GM23338 (cell line): ENCODE measurements around the gene RAB36. TPM values are rescaled to one million over a fixed set of nuclear protein-coding genes. Genes with fewer than 3 reads are reported as not detected.

Source experiments
- ATAC-seq: fragments of 200-7000 bp; cut with Tn5 transposase; 3 replicates; pipeline ENCODE4 v1.9.1; 2020
- DNase-seq: peaks from one replicate; pipeline ENCODE4 v3.0.0-alpha.2; 2015; ENCODE audit warnings: low spot score
- H2AFZ ChIP-seq: fragments of 200-600 bp; sonication (generic); 2 replicates; pipeline ENCODE4 v1.8.0; 2016; ENCODE audit warnings: antibody characterized with exemption, mild to moderate bottlenecking, moderate library complexity
- H3F3A ChIP-seq: fragments of 200-600 bp; sonication (generic); replicated peaks from 2 replicates; pipeline ENCODE4 v1.8.0; 2017; ENCODE audit warnings: antibody characterized with exemption, mixed run types, low read depth
- H3K27ac ChIP-seq: fragments of 200-600 bp; sonication (generic); 2 replicates; pipeline ENCODE4 v1.6.1; 2016; ENCODE audit warnings: low read depth
- H3K27me3 ChIP-seq: fragments of 200-600 bp; sonication (generic); 2 replicates; pipeline ENCODE4 v1.8.0; 2016; ENCODE audit warnings: mild to moderate bottlenecking, mixed run types, moderate library complexity; ENCODE audit not compliant: insufficient read depth
- H3K36me3 ChIP-seq: fragments of 200-600 bp; sonication (generic); 2 replicates; pipeline ENCODE4 v1.8.0; 2016; ENCODE audit warnings: mild to moderate bottlenecking; ENCODE audit not compliant: insufficient read depth
- H3K4me1 ChIP-seq: fragments of 200-600 bp; sonication (generic); 2 replicates; pipeline ENCODE4 v1.8.0; 2016; ENCODE audit warnings: mild to moderate bottlenecking, moderate library complexity; ENCODE audit not compliant: insufficient read depth
- H3K4me2 ChIP-seq: fragments of 200-600 bp; sonication (generic); 2 replicates; pipeline ENCODE4 v1.7.1; 2017; ENCODE audit warnings: mixed run types
- H3K4me3 ChIP-seq: fragments of 200-600 bp; sonication (generic); 2 replicates; pipeline ENCODE4 v1.6.1; 2016; ENCODE audit warnings: mixed run types
- H3K79me2 ChIP-seq: fragments of 200-600 bp; sonication (generic); replicated peaks from 2 replicates; pipeline ENCODE4 v1.8.0; 2017; ENCODE audit warnings: mild to moderate bottlenecking; ENCODE audit not compliant: insufficient read depth
- H3K9me2 ChIP-seq: fragments of 200-600 bp; sonication (generic); 2 replicates; pipeline ENCODE4 v1.8.0; 2017; ENCODE audit not compliant: insufficient read depth
- H4K20me1 ChIP-seq: fragments of 200-600 bp; sonication (generic); replicated peaks from 2 replicates; pipeline ENCODE4 v1.8.0; 2017; ENCODE audit warnings: mild to moderate bottlenecking; ENCODE audit not compliant: insufficient read depth
- H3K27ac Mint-ChIP-seq: 2 replicates; pipeline ENCODE4 v1.8.0; 2020; ENCODE audit warnings: inconsistent platforms, mild to moderate bottlenecking, moderate library complexity, mixed read lengths
- H3K27me3 Mint-ChIP-seq: 3 replicates; pipeline ENCODE4 v1.8.0; 2022; ENCODE audit warnings: low read depth, mild to moderate bottlenecking, moderate library complexity, mixed read lengths, inconsistent platforms; ENCODE audit not compliant: insufficient read depth, poor library complexity
- H3K36me3 Mint-ChIP-seq: 3 replicates; pipeline ENCODE4 v1.8.0; 2021; ENCODE audit warnings: low read depth, mild to moderate bottlenecking, inconsistent platforms, moderate library complexity, mixed read lengths
- H3K4me1 Mint-ChIP-seq: 3 replicates; pipeline ENCODE4 v1.8.0; 2020; ENCODE audit warnings: mild to moderate bottlenecking, inconsistent platforms, mixed read lengths
- H3K4me3 Mint-ChIP-seq: 3 replicates; pipeline ENCODE4 v1.8.0; 2021; ENCODE audit warnings: moderate library complexity, mild to moderate bottlenecking, inconsistent platforms, mixed read lengths
- H3K9me3 Mint-ChIP-seq: 3 replicates; pipeline ENCODE4 v1.8.0; 2020; ENCODE audit warnings: moderate library complexity, mild to moderate bottlenecking, inconsistent platforms, mixed read lengths
- CREB1 ChIP-seq: fragments of 250-450 bp; sonication (Bioruptor Pico); IDR thresholded peaks from 2 replicates; pipeline ENCODE4 v1.5.0; 2020; ENCODE audit warnings: low read depth, mild to moderate bottlenecking, moderate library complexity
- CTCF ChIP-seq, 2 experiments: fragments of 200-600 bp in 1 of 2; sonication (generic) in 1 of 2; conservative IDR thresholded peaks; 2 replicates each; pipeline versions ENCODE4 v1.5.1 to v1.6.1; 2016 to 2017; ENCODE audit warnings: antibody characterized with exemption in 2 of 2, low read depth in 2 of 2, mild to moderate bottlenecking in 2 of 2, moderate library complexity in 1 of 2
- ETS1 ChIP-seq: IDR thresholded peaks from 2 replicates; pipeline ENCODE4 v1.6.1; 2016; ENCODE audit warnings: antibody characterized with exemption
- EZH2 ChIP-seq: fragments of 200-600 bp; sonication (generic); IDR thresholded peaks from one replicate; pipeline ENCODE4 v1.8.0; 2017; ENCODE audit warnings: antibody characterized with exemption, mild to moderate bottlenecking, low read depth; ENCODE audit not compliant: unreplicated experiment
- EZH2phosphoT487 ChIP-seq: fragments of 200-600 bp; sonication (generic); IDR thresholded peaks from one replicate; pipeline ENCODE4 v1.8.1; 2018; ENCODE audit warnings: antibody characterized with exemption; ENCODE audit not compliant: unreplicated experiment
- JUNB ChIP-seq: IDR thresholded peaks from one replicate; pipeline ENCODE4 v1.6.1; 2016; ENCODE audit warnings: antibody characterized with exemption; ENCODE audit not compliant: unreplicated experiment
- NANOG ChIP-seq: IDR thresholded peaks from 2 replicates; pipeline ENCODE4 v1.6.1; 2016; ENCODE audit warnings: antibody characterized with exemption, borderline replicate concordance
- POLR2AphosphoS5 ChIP-seq: IDR thresholded peaks from 2 replicates; pipeline ENCODE4 v1.6.1; 2016; ENCODE audit warnings: antibody characterized with exemption, low read depth
- REST ChIP-seq: IDR thresholded peaks from one replicate; pipeline ENCODE4 v1.6.1; 2018; ENCODE audit warnings: antibody characterized with exemption; ENCODE audit not compliant: unreplicated experiment
- STAT1 ChIP-seq: IDR thresholded peaks from one replicate; pipeline ENCODE4 v1.6.1; 2016; ENCODE audit warnings: antibody characterized with exemption; ENCODE audit not compliant: unreplicated experiment
- ZNF114 ChIP-seq: fragments of 250-450 bp; sonication (Bioruptor Pico); IDR thresholded peaks from 2 replicates; pipeline ENCODE4 v1.5.0; 2020; ENCODE audit warnings: mild to moderate bottlenecking, moderate library complexity
- ZNF331 ChIP-seq: fragments of 250-450 bp; sonication (Bioruptor Pico); IDR thresholded peaks from 2 replicates; pipeline ENCODE4 v1.5.0; 2020; ENCODE audit warnings: low read depth, mild to moderate bottlenecking, moderate library complexity
- polyA plus RNA-seq: library from polyadenylated mRNA; unstranded; fragments of >200 nt; fragmentation: Nextera tagmentation; extraction: Ambion mirVana; gene quantifications from 2 replicates; pipeline ENCODE4 v1.2.1, GENCODE V29; 2016
- total RNA-seq: library from RNA; depleted of rRNA; stranded (reverse); fragments of >200 nt; shearing (Covaris generic); gene quantifications from 2 replicates; pipeline ENCODE4 v1.2.3, GENCODE V29; 2014

RAB36 gene
- total and polyA plus RNA-seq, 2 experiments from 2014 or later, result 0.58 to 1.2 TPM

- peak; percentile 96 for DNase-seq
- Histone ChIP-seq H3K27ac (no peak overlapping the region), H4K20me1 (peaks cover 58% of the 10 kb centered on the region), H3K4me2 (peak overlapping the region; percentile 93), H3F3A (peaks cover 9% of the 10 kb centered on the region; the same call in 1 of the 2 replicates), H2AFZ (no peak overlapping the region), H3K9me2 (no peaks in the 10 kb centered on the region), H3K4me3 (peak overlapping the region; percentile 66), H3K27me3 (peaks cover 11% of the 10 kb centered on the region), H3K4me1 (peaks cover 64% of the 10 kb centered on the region), H3K79me2 (peaks cover 70% of the 10 kb centered on the region), H3K36me3 (no peaks in the 10 kb centered on the region)
- peak overlapping the region; percentile 83 for H3K4me3 Mint-ChIP-seq
- H3K4me1 Mint-ChIP-seq, result peaks cover 69% of the 10 kb centered on the region
- H3K9me3 Mint-ChIP-seq, result no peaks in the 10 kb centered on the region; the same call in 2 of the 3 replicates
- TF ChIP-seq ZNF114 (CRISPR knock-in tag), result no peak
- no peak for TF ChIP-seq CTCF (conservative IDR thresholded peaks at IDR 0.05; ENCODE audit: low read depth in 2 of 2)
- TF ChIP-seq ETS1, result no peak
- no peak for TF ChIP-seq EZH2
- no peak for TF ChIP-seq CREB1 (CRISPR knock-in tag)
- no peak for TF ChIP-seq JUNB
- no peak for TF ChIP-seq EZH2phosphoT487
- TF ChIP-seq POLR2AphosphoS5, result no peak
- TF ChIP-seq ZNF331 (CRISPR knock-in tag), result no peak
- TF ChIP-seq STAT1, result no peak
- no peak for TF ChIP-seq REST
- TF ChIP-seq NANOG, result no peak
- H3K36me3 Mint-ChIP-seq, result peaks cover 44% of the 10 kb centered on the region
- ATAC-seq, result peak; percentile 63
- H3K27ac Mint-ChIP-seq, result no peak overlapping the region
- peaks cover 39% of the 10 kb centered on the region for H3K27me3 Mint-ChIP-seq
These were observed 37.9 kb downstream of the RAB36 start for GRCh38 chr22:23183061-23183698.
